ENCODE measurements around the gene LAMA3. TPM values are rescaled to one million over a fixed set of nuclear protein-coding genes. Genes with fewer than 3 reads are reported as not detected.

Gene LAMA3
- total RNA-seq, 1 experiment from 2014 or later, result 8.1 TPM

- no peak for ATAC-seq
Measured at GRCh38 chr18:23951206-23951605, 262.0 kb downstream of the LAMA3 start.

GRCh38 chr18:23953984-23954383 is 264.7 kb downstream of the LAMA3 start:
- no peak for DNase-seq (ENCODE audit: low read depth, low spot score)
- Histone ChIP-seq H3K9me3 (ENCODE audit: control insufficient read depth, insufficient read depth, low read depth, low read length) (no peaks in the 10 kb centered on the region), H3K27ac (ENCODE audit: low read length) (no peak overlapping the region), H3K4me3 (ENCODE audit: low read depth in 2 of 2, low read length in 2 of 2) (no peak overlapping the region), H3K4me1 (ENCODE audit: control insufficient read depth, insufficient read depth, low read length) (no peaks in the 10 kb centered on the region), H3K36me3 (ENCODE audit: control insufficient read depth, insufficient read depth, low read length) (no peaks in the 10 kb centered on the region), H3K27me3 (ENCODE audit: control insufficient read depth, insufficient read depth, low read length) (peaks cover 4% of the 10 kb centered on the region; the same call in 1 of the 2 replicates)
- CTCF ChIA-PET, result interaction anchor here (0.6 kb wide), 1 partner anchor 162 kb away, joined by 5 read pairs; no protein-coding TSS in a partner anchor
- BruUV-seq (replicated peaks), result no TSS peak
- POLR2A ChIA-PET, result interaction anchor here (0.7 kb wide), 1 partner anchor 10 kb away, joined by 4 read pairs; no protein-coding TSS in a partner anchor
- intact Hi-C loops (cut with micrococcal nuclease; ENCODE audit: unreplicated experiment) (no loop called here), in situ Hi-C loops (cut with HindIII; ENCODE audit: low pct_unique_long_range_greater_than_20kb, low sequenced_read_pairs) (no loop called here)
- ATAC-seq, result no peak
- TF ChIP-seq TCF7L2 (IDR thresholded peaks at IDR 0.05; ENCODE audit: low read depth, low read length), result no peak
- no peak for TF ChIP-seq CTCF (IDR thresholded peaks at IDR 0.05)
- no peak for TF ChIP-seq POLR2AphosphoS5 (IDR thresholded peaks at IDR 0.05; ENCODE audit: low read depth, low read length)

More at GRCh38 chr18:23951206-23951605, 262.0 kb downstream of the LAMA3 start:
- no peak overlapping the region for H3K4me3 ChIP-seq (ENCODE audit: low read depth in 2 of 2, low read length in 2 of 2)
- intact Hi-C loops (cut with micrococcal nuclease; ENCODE audit: unreplicated experiment) (no loop called here), in situ Hi-C loops (cut with HindIII; ENCODE audit: low pct_unique_long_range_greater_than_20kb, low sequenced_read_pairs) (no loop called here)
- no peak for DNase-seq (ENCODE audit: low read depth, low spot score)
- TF ChIP-seq SIN3A (IDR thresholded peaks at IDR 0.05; ENCODE audit: borderline replicate concordance, insufficient read depth, low read depth, low read length) (no peak), POLR2AphosphoS5 (IDR thresholded peaks at IDR 0.05; ENCODE audit: low read depth, low read length) (no peak), CTCF (IDR thresholded peaks at IDR 0.05) (no peak), REST (IDR thresholded peaks at IDR 0.05; ENCODE audit: insufficient read depth in 1 of 2, low read depth in 2 of 2, low read length in 1 of 2) (no peak), TCF7L2 (IDR thresholded peaks at IDR 0.05; ENCODE audit: low read depth, low read length) (no peak)
- no TSS peak for BruUV-seq (replicated peaks)
- H3K27me3 ChIP-seq (ENCODE audit: control insufficient read depth, insufficient read depth, low read length), result 0 out of 2 replicates have a peak, but pooled peaks cover 4% of the 10 kb centered on the region
- ChIA-PET CTCF (no interaction called here), POLR2A (no interaction called here)
- no peaks in the 10 kb centered on the region for H3K4me1 ChIP-seq (ENCODE audit: control insufficient read depth, insufficient read depth, low read length)
- H3K9me3 ChIP-seq (ENCODE audit: control insufficient read depth, insufficient read depth, low read depth, low read length), result no peaks in the 10 kb centered on the region
- no peaks in the 10 kb centered on the region for H3K36me3 ChIP-seq (ENCODE audit: control insufficient read depth, insufficient read depth, low read length)
- H3K27ac ChIP-seq (ENCODE audit: low read length), result no peak overlapping the region

Measured in Panc1 (cell line).